Lower leg skin (tissue), 3 donors: ENCODE data around the gene ENDOV.

Source experiments
- POLR2A ChIP-seq, 2 donors: fragments of 450-650 bp; IDR thresholded peaks; one replicate each; pipeline ENCODE4 v1.6.1; 2016 to 2017; ENCODE audit warnings: antibody characterized with exemption in 2 of 2, mild to moderate bottlenecking in 1 of 2, moderate library complexity in 1 of 2
- TF ChIP-seq, protein P1 (sequence below), 3 donors: fragments of 450-650 bp; IDR thresholded peaks; one replicate each; pipeline ENCODE4 v1.5.1; 2016; ENCODE audit warnings: antibody characterized with exemption in 3 of 3, mild to moderate bottlenecking in 3 of 3, moderate library complexity in 2 of 3

DNA sequence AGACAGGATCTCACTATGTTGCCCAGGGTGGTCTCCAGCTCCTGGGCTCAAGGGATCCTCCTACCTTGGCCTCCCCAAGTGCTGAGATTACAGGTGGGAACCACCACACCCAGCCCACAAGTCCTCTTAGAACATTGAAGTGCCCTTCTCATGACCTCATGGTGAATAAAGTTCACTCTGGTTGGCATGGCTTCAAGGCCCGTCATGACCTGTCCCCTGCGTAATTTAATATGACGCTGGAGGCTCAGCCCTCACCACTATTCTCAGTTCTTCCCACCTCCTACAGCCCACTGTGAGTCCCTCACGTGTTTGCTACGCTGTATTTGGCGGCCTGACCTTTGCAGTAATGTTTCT lies 1.9 kb downstream of the ENDOV start:
- TF ChIP-seq, protein P1, sequence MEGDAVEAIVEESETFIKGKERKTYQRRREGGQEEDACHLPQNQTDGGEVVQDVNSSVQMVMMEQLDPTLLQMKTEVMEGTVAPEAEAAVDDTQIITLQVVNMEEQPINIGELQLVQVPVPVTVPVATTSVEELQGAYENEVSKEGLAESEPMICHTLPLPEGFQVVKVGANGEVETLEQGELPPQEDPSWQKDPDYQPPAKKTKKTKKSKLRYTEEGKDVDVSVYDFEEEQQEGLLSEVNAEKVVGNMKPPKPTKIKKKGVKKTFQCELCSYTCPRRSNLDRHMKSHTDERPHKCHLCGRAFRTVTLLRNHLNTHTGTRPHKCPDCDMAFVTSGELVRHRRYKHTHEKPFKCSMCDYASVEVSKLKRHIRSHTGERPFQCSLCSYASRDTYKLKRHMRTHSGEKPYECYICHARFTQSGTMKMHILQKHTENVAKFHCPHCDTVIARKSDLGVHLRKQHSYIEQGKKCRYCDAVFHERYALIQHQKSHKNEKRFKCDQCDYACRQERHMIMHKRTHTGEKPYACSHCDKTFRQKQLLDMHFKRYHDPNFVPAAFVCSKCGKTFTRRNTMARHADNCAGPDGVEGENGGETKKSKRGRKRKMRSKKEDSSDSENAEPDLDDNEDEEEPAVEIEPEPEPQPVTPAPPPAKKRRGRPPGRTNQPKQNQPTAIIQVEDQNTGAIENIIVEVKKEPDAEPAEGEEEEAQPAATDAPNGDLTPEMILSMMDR (IDR thresholded peaks at IDR 0.05): no peak
- TF ChIP-seq POLR2A (IDR thresholded peaks at IDR 0.05): no peak
